ENCODE measurements around the gene CPEB3.

GRCh38 chr10:92304061-92304460 lies 13.2 kb upstream of the CPEB3 start:
- TF ChIP-seq CTCF (conservative IDR thresholded peaks at IDR 0.05) = no peak
- TF ChIP-seq ZFX (IDR thresholded peaks at IDR 0.05) = no peak
